ENCODE results near the gene TLE7.

The TLE7 gene

GRCh38 chr16:71412270-71413160, 29.3 kb downstream of the TLE7 start:
- DNase-seq (ENCODE audit: low read depth), result peak; percentile 38

- no peak for DNase-seq (ENCODE audit: low read depth)
These were observed 31.7 kb downstream of the TLE7 start for GRCh38 chr16:71410146-71410545.

- no peak for DNase-seq (ENCODE audit: low read depth)
These were observed 32.7 kb downstream of the TLE7 start for GRCh38 chr16:71409011-71409775.

GRCh38 chr16:71408536-71408935, 33.3 kb downstream of the TLE7 start:
- DNase-seq (ENCODE audit: low read depth), result no peak

GRCh38 chr16:71407731-71408130, 34.1 kb downstream of the TLE7 start:
- DNase-seq (ENCODE audit: low read depth), result no peak

- DNase-seq (ENCODE audit: low read depth), result no peak
These were observed 35.1 kb downstream of the TLE7 start for GRCh38 chr16:71406724-71407123.

GRCh38 chr16:71406316-71406715, 35.5 kb downstream of the TLE7 start:
- DNase-seq (ENCODE audit: low read depth), result no peak

- DNase-seq (ENCODE audit: low read depth), result no peak
These were observed 37.5 kb downstream of the TLE7 start for GRCh38 chr16:71404364-71404763.

- no peak for DNase-seq (ENCODE audit: low read depth)
These were observed 39.2 kb downstream of the TLE7 start for GRCh38 chr16:71402674-71403073.

- DNase-seq (ENCODE audit: low read depth), result no peak
These were observed 39.8 kb downstream of the TLE7 start for GRCh38 chr16:71402007-71402406.

- no peak for DNase-seq (ENCODE audit: low read depth)
These were observed 41.9 kb downstream of the TLE7 start for GRCh38 chr16:71399801-71400563.

- no peak for DNase-seq (ENCODE audit: low read depth)
These were observed 45.3 kb downstream of the TLE7 start for GRCh38 chr16:71396594-71396993.

- DNase-seq (ENCODE audit: low read depth), result no peak
These were observed 52.5 kb downstream of the TLE7 start for GRCh38 chr16:71389330-71389729.

GRCh38 chr16:71387045-71387871, 54.6 kb downstream of the TLE7 start:
- no peak for DNase-seq (ENCODE audit: low read depth)

GRCh38 chr16:71384073-71384724, 57.7 kb downstream of the TLE7 start:
- no peak for DNase-seq (ENCODE audit: low read depth)

- no peak for DNase-seq (ENCODE audit: low read depth)
These were observed 58.6 kb downstream of the TLE7 start for GRCh38 chr16:71383054-71383773.

GRCh38 chr16:71380831-71381230, 61.0 kb downstream of the TLE7 start:
- DNase-seq (ENCODE audit: low read depth), result no peak

Data from HS-5 (cell line).